HG02970 (cell line): ENCODE measurements around the gene HSPB9.
A peak's percentile ranks its signal among the peaks of the same experiment; 100 is the strongest.

Experiments used
- ATAC-seq: cut with Tn5 transposase; IDR thresholded peaks from one replicate; pipeline ENCODE4 v1.9.1; 2021; ENCODE audit warnings: mild to moderate bottlenecking, moderate library complexity, moderate number of reproducible peaks; ENCODE audit not compliant: unreplicated experiment, low FRiP score

Gene HSPB9

GRCh38 chr17:42098730-42099399 is 23.7 kb upstream of the HSPB9 start:
- no peak for ATAC-seq

GRCh38 chr17:42101513-42102292 is 20.9 kb upstream of the HSPB9 start:
- ATAC-seq: no peak

- no peak for ATAC-seq
Measured at GRCh38 chr17:42103221-42103954, 19.2 kb upstream of the HSPB9 start.

GRCh38 chr17:42104264-42104663 is 18.3 kb upstream of the HSPB9 start:
- ATAC-seq: no peak

GRCh38 chr17:42106009-42106408 is 16.6 kb upstream of the HSPB9 start:
- ATAC-seq: no peak

GRCh38 chr17:42107124-42107523 is 15.5 kb upstream of the HSPB9 start:
- no peak for ATAC-seq

- ATAC-seq: peak; percentile 60
Measured at GRCh38 chr17:42107597-42108576, 14.7 kb upstream of the HSPB9 start.

GRCh38 chr17:42109086-42109485 is 13.5 kb upstream of the HSPB9 start:
- no peak for ATAC-seq

GRCh38 chr17:42110301-42111264 is 12.0 kb upstream of the HSPB9 start:
- ATAC-seq: no peak

- no peak for ATAC-seq
Measured at GRCh38 chr17:42111265-42111636, 11.4 kb upstream of the HSPB9 start.

GRCh38 chr17:42111871-42112551 is 10.6 kb upstream of the HSPB9 start:
- no peak for ATAC-seq

GRCh38 chr17:42112552-42113176 is 9.9 kb upstream of the HSPB9 start, which contains the start of gene DHX58:
Gene DHX58 (minus strand): TSS chr17:42112714. CDS start chr17:42111892, 822 bp downstream.
- ATAC-seq: peak; percentile 52

- ATAC-seq: no peak
Measured at GRCh38 chr17:42113293-42114069, 9.1 kb upstream of the HSPB9 start.

GRCh38 chr17:42114118-42114517 is 8.5 kb upstream of the HSPB9 start:
- ATAC-seq: no peak

- no peak for ATAC-seq
Measured at GRCh38 chr17:42116705-42117396, 5.8 kb upstream of the HSPB9 start.

GRCh38 chr17:42117397-42118125 is 5.0 kb upstream of the HSPB9 start:
- no peak for ATAC-seq
